Measurements from ENCODE around the gene THBD. TPM values are rescaled to one million over a fixed set of nuclear protein-coding genes. Genes with fewer than 3 reads are reported as not detected.

The THBD gene
- total RNA-seq, 4 donors from 2014 or later: 54.9 to 93.4 (median 75.1) TPM

DNA sequence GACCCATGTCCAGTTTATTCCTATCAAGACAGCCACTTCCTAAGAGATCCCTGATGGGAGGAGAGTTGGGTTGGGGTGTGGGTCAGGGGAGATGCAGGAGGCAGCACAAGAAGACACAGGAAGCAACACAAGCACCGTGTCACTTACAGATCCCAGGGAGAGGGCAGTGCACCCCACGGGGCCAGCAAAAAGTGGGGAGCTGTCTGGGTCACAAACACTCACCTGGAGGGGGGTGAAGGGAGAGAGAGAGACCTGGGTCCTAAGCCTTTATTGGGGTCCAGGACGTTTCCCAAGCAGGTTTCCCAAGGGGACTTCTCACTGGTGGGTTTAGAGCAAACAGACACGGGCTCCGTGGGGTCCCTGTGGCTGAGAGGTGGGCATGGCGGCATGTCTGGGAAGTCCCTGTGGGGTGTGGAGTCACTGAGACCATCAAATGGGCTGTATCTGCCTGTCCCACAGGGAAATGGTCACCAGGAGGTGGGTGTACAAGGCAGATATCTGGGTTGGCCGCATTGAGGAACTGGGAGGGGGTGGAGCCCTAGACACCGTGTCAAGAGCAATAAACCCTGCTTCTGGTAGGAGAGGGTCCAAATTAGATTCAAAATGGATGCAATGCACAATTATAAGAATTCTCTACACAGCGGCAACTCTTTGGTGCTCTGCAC is 38.2 kb upstream of the THBD start:
- Histone ChIP-seq H3K4me3 (no peak overlapping the region), H3K27ac (peak overlapping the region; percentile 69 to 92 (median 84)), H3K36me3 (no peaks in the 10 kb centered on the region), H3K27me3 (no peaks in the 10 kb centered on the region), H3K9me3 (no peaks in the 10 kb centered on the region), H3K4me1 (peaks cover 0 to 61% (median 29%) of the 10 kb centered on the region in 3 donors)
- TF ChIP-seq POLR2A (IDR thresholded peaks at IDR 0.05): no peak
- TF ChIP-seq, protein P1, sequence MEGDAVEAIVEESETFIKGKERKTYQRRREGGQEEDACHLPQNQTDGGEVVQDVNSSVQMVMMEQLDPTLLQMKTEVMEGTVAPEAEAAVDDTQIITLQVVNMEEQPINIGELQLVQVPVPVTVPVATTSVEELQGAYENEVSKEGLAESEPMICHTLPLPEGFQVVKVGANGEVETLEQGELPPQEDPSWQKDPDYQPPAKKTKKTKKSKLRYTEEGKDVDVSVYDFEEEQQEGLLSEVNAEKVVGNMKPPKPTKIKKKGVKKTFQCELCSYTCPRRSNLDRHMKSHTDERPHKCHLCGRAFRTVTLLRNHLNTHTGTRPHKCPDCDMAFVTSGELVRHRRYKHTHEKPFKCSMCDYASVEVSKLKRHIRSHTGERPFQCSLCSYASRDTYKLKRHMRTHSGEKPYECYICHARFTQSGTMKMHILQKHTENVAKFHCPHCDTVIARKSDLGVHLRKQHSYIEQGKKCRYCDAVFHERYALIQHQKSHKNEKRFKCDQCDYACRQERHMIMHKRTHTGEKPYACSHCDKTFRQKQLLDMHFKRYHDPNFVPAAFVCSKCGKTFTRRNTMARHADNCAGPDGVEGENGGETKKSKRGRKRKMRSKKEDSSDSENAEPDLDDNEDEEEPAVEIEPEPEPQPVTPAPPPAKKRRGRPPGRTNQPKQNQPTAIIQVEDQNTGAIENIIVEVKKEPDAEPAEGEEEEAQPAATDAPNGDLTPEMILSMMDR (IDR thresholded peaks at IDR 0.05): no peak
- WGBS, 2 donors: 76 to 86% methylated on average over 6 to 8 of the region's 9 CpGs
- DNase-seq: no peak
- intact Hi-C loops (cut with DNase I): no loop called here

DNA sequence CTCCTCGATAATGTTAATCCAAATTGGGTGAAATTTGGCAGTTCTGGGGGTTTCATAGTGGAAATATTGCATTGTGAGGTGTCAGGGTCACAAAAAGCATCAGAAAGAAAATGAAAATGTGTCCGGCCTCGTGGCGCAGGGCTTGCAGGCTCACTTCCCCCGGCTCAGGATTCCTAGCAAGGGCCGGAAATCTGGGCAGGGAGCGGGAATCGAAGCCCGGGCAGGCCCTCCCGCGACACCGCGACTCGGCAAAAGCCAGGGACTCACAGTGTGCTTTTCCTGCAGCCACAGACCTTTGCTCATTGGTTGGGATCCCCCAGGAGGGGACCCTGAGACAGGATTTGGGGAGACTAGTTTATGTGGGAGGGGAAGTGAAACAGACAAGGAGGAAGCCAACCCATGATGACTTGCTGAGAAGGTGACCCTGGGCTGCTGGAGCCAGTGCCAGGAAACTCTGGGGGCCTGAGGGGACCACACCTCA is 37.5 kb upstream of the THBD start:
- Histone ChIP-seq H3K4me1 (peaks cover 0 to 61% (median 30%) of the 10 kb centered on the region in 3 donors), H3K9me3 (no peaks in the 10 kb centered on the region), H3K27me3 (no peaks in the 10 kb centered on the region), H3K4me3 (peak overlapping the region in 2 of 4 donors; percentile 3 to 38), H3K36me3 (no peaks in the 10 kb centered on the region), H3K27ac (peak overlapping the region; percentile 69 to 92 (median 84))
- WGBS, 2 donors: 56 to 60% methylated on average over 10 to 13 of the region's 14 CpGs
- DNase-seq: no peak
- intact Hi-C loops (cut with DNase I): no loop called here
- TF ChIP-seq, protein P1 (IDR thresholded peaks at IDR 0.05): no peak
- TF ChIP-seq POLR2A (IDR thresholded peaks at IDR 0.05): no peak

DNA sequence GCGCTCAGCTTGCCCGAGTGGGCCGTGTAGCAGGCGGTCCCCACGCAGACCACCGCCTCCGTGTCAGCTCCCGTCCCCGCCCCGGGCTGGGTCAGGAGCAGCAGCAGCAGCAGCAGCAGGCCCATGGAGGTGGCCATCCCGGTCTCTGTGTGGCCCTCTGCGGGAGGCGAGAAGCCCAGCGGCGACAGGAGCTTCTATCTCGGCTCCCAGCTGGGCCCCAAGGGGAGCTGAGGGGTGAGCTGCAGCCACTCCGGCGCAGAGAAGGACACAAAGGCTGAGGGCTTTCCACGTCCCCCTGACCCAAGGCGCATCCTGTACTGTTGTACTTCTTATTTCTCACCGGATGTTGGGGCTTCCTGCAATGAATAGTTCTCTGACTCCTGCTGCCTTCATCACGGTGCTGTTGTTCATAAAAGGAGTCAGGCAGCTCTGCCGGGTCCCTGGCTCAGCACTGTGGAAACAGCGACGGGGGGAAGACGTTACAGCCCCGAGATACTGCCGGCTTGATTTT is 36.6 kb upstream of the THBD start, which contains the start of gene CD93:
CD93 (minus strand) TSS at position 269 of the 511 bp plus-strand sequence; CDS start at position 137, 132 bp downstream.
- H3K27me3 ChIP-seq: no peaks in the 10 kb centered on the region
- H3K4me3 ChIP-seq: peak within 1 kb of the TSS; percentile 14 to 59 (median 36)
- DNase-seq: no peak
- peak within 1 kb of the TSS; percentile 69 to 92 (median 84) for H3K27ac ChIP-seq
- H3K9me3 ChIP-seq: no peaks in the 10 kb centered on the region
- 6 to 65% methylated on average over 7 to 10 of the region's 28 CpGs for WGBS, 2 donors
- intact Hi-C loops (cut with DNase I): no loop called here
- no peaks in the 10 kb centered on the region for H3K36me3 ChIP-seq
- H3K4me1 ChIP-seq: peaks cover 0 to 62% (median 30%) of the 10 kb centered on the region in 3 donors
- TF ChIP-seq, protein P1 (IDR thresholded peaks at IDR 0.05): no peak
- TF ChIP-seq POLR2A (IDR thresholded peaks at IDR 0.05): peak in 2 of 4 donors; percentile 50 to 56

DNA sequence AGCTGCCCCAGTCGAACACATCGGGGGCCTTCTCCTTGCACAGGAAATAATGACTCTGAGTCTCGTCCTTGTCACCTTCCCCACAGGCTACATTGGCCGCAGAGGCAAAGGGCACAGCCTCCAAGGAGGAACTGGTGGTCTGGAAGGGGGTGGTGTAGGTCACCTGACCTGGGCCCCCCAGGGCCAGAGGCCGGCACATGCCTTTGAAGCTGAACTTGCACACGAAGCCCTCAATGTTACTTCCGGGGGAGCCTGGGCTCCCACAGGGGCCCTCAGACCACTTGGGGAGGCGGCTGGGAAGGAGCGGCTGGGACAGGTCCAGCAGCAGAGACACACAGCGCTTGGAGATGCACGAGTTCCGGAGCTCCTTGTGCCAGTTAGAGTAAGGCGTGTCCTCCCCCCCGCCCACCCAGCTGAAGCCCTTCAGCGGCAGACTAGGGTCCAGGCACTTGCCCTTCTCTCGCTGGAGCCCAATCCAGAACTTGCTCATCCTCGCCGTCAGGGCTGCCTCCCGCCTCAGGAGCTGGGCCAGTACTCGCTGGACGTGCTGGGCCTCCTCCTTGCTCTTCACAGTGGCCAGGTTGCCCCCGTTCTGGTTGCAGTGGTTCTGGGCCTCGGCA is 36.1 kb upstream of the THBD start:
- H3K4me1 ChIP-seq: peaks cover 0 to 62% (median 30%) of the 10 kb centered on the region in 3 donors
- peak overlapping the region; percentile 69 to 92 (median 84) for H3K27ac ChIP-seq
- no peaks in the 10 kb centered on the region for H3K36me3 ChIP-seq
- 43 to 84% methylated on average over 4 to 9 of the region's 23 CpGs for WGBS, 2 donors
- intact Hi-C loops (cut with DNase I): no loop called here
- no peaks in the 10 kb centered on the region for H3K9me3 ChIP-seq
- TF ChIP-seq, protein P1 (IDR thresholded peaks at IDR 0.05): no peak
- peak in 1 of 4 donors; percentile 12 for TF ChIP-seq POLR2A (IDR thresholded peaks at IDR 0.05)
- H3K4me3 ChIP-seq: peak overlapping the region; percentile 14 to 59 (median 36)
- H3K27me3 ChIP-seq: no peaks in the 10 kb centered on the region
- DNase-seq: no peak
